ENCODE data around the gene STIMATE. TPM values are rescaled to one million over a fixed set of nuclear protein-coding genes. Genes with fewer than 3 reads are reported as not detected.
A peak's percentile ranks its signal among the peaks of the same experiment; 100 is the strongest.

STIMATE gene
- total RNA-seq, 1 experiment from 2014 or later: 10.5 TPM

DNA sequence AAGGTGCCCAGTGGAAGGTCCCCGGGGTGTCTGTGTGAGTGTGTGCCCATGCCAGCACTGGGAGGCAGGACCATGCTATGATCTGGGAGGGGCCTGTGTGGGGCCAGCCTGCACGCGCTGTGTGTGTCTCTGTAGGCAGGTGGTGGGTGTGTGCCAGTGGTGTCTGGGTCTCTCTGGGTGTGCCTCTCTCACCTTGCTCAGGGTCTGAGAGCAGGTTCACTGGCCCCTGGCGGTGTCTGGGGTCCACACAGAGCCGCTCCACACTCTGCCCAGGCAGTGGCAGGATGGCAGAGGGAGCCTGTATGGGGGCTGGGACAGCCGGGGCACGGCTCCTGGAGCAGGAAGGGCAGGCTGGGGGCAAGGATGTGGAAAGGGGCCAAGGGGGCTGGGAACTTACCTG is 79.5 kb downstream of the STIMATE start:
- no peak for DNase-seq (ENCODE audit: low read depth)

- DNase-seq (ENCODE audit: low read depth): no peak
These were observed 80.1 kb downstream of the STIMATE start for GRCh38 chr3:52817221-52817620.

GRCh38 chr3:52816654-52817053 is 80.7 kb downstream of the STIMATE start:
- DNase-seq (ENCODE audit: low read depth): no peak

DNA sequence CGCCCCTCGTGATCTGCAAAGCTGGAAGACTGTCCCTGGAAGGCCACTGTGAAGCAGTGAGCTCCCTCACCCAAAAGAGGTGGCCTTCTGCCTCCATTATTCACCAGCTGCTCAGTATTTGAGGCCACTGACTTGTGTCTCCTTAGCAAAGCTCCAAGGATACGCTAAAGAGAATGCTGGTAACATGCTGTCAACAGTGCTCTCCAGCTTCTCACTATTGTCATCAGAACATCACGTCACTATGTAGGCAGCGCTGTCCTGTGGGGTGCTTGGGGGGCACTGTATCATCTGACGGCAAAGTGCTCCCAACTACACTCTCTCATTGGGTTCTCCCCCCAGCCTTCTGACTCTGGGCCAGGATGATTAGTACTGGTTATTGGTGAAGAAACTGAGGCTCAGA is 81.1 kb downstream of the STIMATE start:
- DNase-seq (ENCODE audit: low read depth): no peak

- DNase-seq (ENCODE audit: low read depth): no peak
These were observed 83.5 kb downstream of the STIMATE start for GRCh38 chr3:52813810-52814209.

- no peak for DNase-seq (ENCODE audit: low read depth)
These were observed 85.8 kb downstream of the STIMATE start for GRCh38 chr3:52811452-52812011.

DNA sequence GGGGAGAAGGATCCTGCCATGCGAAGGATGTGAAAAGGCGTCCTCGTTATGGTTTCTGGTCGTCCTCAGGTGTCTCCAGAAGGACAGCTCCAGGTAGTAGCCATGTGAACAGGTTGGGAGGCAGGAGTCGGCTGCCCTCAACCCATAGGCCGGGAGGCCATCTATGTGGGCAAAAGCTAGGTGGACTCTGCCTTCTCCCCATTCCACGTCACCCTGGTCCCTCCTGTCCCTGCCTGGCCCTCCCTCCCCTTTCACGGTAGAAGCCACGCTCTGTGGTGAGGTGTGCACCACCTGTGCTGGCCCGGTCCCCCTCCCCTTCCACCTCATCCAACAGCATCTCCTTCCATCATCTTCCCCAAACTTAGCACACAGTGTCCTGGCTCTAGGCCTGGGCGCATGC is 86.4 kb downstream of the STIMATE start:
- no peak for DNase-seq (ENCODE audit: low read depth)

DNA sequence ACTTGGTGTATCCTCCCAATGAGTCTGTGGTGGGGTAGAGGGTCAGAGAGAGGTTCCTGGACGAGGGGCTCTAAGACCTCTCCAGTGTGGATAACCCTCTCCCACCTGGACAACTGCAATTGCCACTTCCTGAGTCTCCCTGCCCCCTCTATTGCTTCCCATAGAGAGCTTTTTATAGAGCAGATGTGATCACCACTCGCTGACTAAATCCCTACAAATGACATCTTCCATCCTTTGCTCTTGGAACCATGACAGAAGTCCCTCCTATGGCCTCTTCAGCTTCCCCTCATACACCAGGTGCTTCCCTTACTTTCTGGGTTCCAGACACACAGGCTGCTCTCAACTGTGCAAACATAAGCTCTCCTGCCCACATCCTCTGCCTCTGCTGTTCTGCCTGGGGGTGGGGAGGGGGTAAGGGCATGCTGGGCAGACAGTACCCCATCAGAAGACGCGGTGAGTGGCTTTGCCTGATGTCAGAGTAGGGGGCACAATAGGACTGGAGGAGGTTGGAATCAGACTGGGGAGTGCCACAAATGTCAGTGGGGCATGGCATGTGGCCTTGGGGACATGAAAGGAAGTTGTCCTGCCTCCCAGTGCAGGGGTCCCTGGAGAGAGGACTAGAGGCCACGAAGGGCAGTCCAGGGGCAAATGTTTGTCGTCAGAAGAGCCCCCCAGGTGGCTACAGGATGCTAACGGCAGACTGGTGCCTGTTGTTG is 87.5 kb downstream of the STIMATE start:
- no peak for DNase-seq (ENCODE audit: low read depth)

DNA sequence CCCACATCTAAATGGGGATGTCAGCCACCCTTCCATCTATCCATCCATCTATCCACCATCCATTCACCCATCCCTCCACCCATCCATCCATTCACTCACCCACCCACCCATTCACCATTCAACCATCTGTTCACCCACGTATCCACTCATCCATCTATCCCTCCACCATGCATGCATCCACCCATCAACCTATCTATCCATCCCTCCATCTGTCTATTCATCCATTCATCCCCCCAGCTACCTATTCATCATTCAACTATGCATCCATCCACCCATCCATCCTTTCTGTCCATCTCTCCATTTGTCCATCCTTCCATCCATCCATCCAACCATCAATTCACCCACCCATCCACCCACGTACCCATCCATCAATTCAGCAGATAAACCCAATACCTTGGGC is 88.2 kb downstream of the STIMATE start:
- no peak for DNase-seq (ENCODE audit: low read depth)

DNA sequence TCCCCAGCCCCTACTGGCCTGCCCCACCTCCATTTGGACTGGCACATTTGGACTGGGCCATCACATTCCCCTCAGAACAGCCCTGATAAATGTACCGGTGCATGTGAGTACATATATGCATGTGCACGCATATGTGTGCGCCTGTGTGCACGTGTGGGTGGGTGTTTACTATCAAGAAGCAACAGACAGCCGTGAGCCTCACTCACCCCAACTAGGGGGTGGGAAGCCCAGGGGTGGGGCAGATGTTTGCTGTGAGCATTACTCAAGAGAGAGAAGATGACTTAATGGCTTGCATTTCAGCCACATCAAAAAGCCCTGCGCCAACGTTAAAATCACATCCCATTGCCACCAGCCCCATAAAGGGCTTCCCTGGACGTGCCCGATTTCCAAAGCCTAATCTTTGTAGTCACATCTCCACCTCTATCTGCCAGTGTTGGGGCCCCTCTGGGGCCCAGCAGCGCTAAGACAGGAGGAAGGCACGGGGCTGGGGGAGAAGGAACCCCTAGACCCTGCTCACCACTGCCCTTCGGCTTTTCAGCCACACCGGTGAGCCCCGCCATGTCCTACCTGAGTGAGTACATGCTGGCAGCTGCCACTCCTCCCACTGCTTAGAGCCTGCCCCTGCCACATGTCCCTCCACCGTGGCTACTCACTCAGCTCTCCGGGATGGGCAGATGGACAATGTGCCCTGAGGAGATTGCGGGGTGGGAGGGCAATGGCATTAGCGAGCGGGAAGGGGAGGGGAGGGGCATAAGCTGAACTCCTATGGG is 91.9 kb downstream of the STIMATE start:
- DNase-seq (ENCODE audit: low read depth): no peak

GRCh38 chr3:52801839-52802238 is 95.5 kb downstream of the STIMATE start:
- DNase-seq (ENCODE audit: low read depth): no peak

- no peak for DNase-seq (ENCODE audit: low read depth)
These were observed 97.3 kb downstream of the STIMATE start for GRCh38 chr3:52800079-52800478.

- DNase-seq (ENCODE audit: low read depth): no peak
These were observed 98.3 kb downstream of the STIMATE start for GRCh38 chr3:52798978-52799476.

DNA sequence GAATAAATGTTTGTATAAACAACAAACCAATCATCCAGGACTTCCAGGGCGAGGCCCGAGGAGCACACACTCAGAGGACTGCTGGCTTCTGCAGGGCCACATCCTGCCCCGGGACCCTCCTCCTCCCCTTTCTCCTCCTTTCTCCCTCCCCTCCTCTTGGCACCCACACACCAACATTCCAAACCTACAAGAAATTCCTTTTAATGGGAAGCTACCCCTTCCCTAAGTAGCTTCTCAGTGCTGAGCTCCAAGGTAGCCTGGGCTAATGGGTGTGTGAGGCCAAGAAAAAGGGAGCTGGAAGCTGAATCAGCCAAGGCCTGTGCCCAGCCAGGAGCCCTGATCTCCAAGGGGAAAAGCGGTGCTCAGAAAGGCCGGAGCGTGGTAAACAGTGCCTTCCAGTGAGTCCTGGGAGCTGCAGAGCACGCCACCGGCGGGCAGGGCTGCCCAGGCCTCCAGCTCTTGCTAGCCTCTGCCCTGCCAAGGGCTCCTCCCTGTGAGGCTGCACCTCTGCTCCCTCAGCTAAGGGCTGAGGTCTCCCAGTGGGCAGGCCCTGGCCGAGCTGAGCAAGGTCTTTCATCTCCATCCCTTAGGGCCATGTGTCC is 98.9 kb downstream of the STIMATE start:
- no peak for DNase-seq (ENCODE audit: low read depth)

DNA sequence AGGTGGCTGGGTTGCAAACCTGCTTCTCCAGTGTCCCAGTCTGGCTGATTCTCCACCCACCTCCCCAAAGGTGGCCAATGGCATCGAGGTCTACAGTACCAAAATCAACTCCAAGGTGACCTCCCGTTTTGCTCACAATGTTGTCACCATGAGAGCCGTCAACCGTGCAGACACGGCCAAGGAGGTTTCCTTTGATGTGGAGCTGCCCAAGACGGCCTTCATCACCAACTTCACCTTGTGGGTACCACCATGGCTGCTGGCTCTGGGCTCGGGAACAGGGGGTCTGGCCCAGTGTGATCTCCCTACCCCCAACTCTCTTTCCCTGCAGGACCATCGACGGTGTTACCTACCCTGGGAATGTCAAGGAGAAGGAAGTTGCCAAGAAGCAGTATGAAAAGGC is 100.9 kb downstream of the STIMATE start:
- DNase-seq (ENCODE audit: low read depth): no peak

DNA sequence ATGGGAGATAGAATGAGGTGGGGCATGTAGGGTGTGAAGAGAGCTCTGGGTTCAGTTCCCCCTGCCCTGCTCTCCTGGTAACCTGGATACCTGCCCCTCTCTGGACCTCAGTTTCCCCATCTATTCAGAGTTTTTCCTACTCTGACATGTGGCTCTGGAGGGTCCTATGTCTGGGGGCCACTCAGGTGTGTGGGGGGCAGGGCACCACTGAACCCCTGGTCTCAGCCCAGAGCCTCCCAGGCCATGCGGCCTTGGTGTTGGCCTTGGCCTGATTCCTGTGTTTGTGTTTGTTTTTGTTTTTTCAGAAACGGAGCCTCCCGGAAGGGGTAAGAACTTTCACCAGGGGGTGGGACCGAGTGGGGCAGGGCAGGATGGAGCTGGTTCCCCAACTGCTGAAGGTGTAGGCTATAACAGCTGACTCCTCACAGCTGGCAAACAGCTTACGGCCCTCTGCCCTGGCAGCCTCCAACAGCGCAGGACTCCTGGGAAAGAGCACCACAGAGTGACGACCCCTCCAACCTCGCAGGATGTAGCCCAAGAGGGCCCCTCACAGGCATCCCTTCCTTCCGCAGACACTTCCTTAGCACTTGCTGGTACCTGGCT is 101.9 kb downstream of the STIMATE start:
- no peak for DNase-seq (ENCODE audit: low read depth)

- DNase-seq (ENCODE audit: low read depth): no peak
These were observed 102.7 kb downstream of the STIMATE start, which contains the start of gene ITIH3 for GRCh38 chr3:52794612-52795099. Gene ITIH3, plus strand, starts transcription at chr3:52794796. Its CDS starts 8 bp downstream, at chr3:52794804.

DNA sequence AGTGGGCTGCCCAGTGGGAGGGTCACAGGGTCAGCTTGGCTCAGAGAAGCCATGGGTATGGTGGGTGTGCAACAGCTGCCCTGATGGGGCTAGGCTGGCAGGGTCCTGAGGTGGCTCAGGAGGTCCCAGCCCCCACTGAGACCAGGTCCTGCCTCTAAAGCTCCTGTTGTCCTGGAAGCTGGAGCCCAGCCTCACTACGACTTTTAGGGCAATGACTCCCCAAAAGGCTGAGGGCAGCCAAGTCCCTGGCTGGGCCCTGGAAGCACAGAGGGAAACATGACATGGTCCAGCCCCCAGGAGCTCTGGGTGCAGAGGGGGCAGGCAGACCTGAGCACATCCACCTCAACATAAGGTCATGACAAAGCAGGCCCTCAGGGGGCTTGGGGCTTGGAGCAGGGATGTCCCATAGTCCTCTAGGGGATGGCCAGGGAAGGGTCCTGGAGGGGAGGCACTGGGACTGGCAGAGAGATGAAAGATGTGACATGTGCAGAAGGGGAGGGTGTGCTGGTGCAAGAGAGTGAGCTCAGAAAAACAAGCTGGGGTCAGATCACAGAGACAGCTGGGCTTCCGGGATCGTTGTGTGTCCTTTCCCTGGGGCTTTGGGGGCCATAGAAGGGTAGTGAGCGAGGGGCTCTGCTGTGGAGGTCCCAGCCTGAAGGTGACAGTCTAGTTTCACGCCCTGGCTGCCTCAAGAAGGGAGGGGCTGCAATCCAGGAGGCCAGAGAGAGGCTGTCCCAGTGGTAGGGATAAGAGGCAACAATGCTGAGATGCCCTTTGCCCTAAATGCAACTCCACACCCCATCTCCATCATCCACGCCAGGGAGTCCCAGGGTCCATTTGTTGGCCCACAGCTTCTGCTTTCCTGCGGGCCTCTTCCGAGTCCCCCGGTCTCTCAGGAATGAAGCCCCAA is 103.4 kb downstream of the STIMATE start:
- DNase-seq (ENCODE audit: low read depth): no peak

GRCh38 chr3:52792961-52793695 is 104.2 kb downstream of the STIMATE start:
- DNase-seq (ENCODE audit: low read depth): peak; percentile 47

DNA sequence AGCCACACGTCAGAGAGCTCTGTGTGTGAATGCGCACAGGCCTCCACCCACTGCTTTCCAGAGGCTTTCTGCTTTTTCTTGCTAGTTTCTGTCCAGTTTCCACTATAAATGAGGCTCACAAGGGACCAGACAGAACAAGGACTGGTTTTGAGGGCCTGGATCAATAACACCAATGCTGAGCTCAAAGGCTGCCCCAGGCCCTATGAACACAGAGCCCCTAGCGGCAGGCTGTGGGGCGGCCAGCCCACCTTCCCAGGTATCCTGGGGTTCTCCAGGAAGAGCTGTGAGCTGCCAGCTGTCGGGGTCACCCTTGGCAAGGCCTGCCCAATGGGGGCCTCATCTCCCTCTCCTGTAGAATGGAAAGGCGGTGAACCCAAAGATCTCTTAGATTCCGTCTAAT is 104.9 kb downstream of the STIMATE start:
- no peak for DNase-seq (ENCODE audit: low read depth)
